Natural killer cell (primary cell): Measurements from ENCODE around the gene IFT172. TPM values are rescaled to one million over a fixed set of nuclear protein-coding genes. Genes with fewer than 3 reads are reported as not detected.
A peak's percentile ranks its signal among the peaks of the same experiment; 100 is the strongest.

Experiments
- ATAC-seq, 3 donors: fragments of 150-1000 bp in 2 of 3; fragments of 200-7000 bp in 1 of 3; cut with Tn5 transposase; 1 replicate in 1 of 3; 2 replicates in 2 of 3; pipeline ENCODE4 v1.10.0; 2021; ENCODE audit warnings: mild to moderate bottlenecking in 2 of 3, moderate library complexity in 2 of 3
- DNase-seq, 2 donors: peaks; one replicate each; pipeline versions ENCODE4 v3.0.0 to v3.0.0-alpha.2; 2013 to 2021; ENCODE audit warnings: mixed read lengths in 1 of 2
- H3K27ac ChIP-seq: one replicate; pipeline ENCODE4 v1.5.1; 2013; ENCODE audit warnings: mild to moderate bottlenecking, low read length
- H3K27me3 ChIP-seq: one replicate; pipeline ENCODE4 v1.6.1; 2013; ENCODE audit warnings: low read length; ENCODE audit not compliant: control insufficient read depth, insufficient read depth
- H3K36me3 ChIP-seq: one replicate; pipeline ENCODE4 v1.6.1; 2013; ENCODE audit warnings: low read length; ENCODE audit not compliant: control insufficient read depth, insufficient read depth
- H3K4me1 ChIP-seq: one replicate; pipeline ENCODE4 v1.6.1; 2013; ENCODE audit warnings: low read length; ENCODE audit not compliant: control insufficient read depth, insufficient read depth
- H3K4me3 ChIP-seq: one replicate; pipeline ENCODE4 v1.5.1; 2013; ENCODE audit warnings: low read length
- H3K9me3 ChIP-seq: one replicate; pipeline ENCODE4 v1.6.1; 2013; ENCODE audit warnings: low read length; ENCODE audit not compliant: control insufficient read depth, insufficient read depth
- H3K27ac Mint-ChIP-seq, 2 donors: one replicate each; pipeline ENCODE4 v1.8.0; 2022; ENCODE audit warnings: mild to moderate bottlenecking in 2 of 2, mixed read lengths in 2 of 2, moderate library complexity in 1 of 2
- H3K27me3 Mint-ChIP-seq, 2 donors: one replicate each; pipeline ENCODE4 v1.8.0; 2022; ENCODE audit warnings: low read depth in 2 of 2, mixed read lengths in 2 of 2
- H3K36me3 Mint-ChIP-seq: one replicate; pipeline ENCODE4 v1.8.0; 2022; ENCODE audit warnings: mixed read lengths
- H3K4me1 Mint-ChIP-seq, 2 donors: one replicate each; pipeline ENCODE4 v1.8.0; 2022; ENCODE audit warnings: mixed read lengths in 2 of 2
- H3K4me3 Mint-ChIP-seq: one replicate; pipeline ENCODE4 v1.8.0; 2022; ENCODE audit warnings: mild to moderate bottlenecking, moderate library complexity, mixed read lengths
- H3K9me3 Mint-ChIP-seq, 2 donors: one replicate each; pipeline ENCODE4 v1.8.0; 2022; ENCODE audit warnings: mixed read lengths in 2 of 2
- CTCF ChIP-seq: fragments of 200-600 bp; IDR thresholded peaks from one replicate; pipeline ENCODE4 v1.8.0; 2022; ENCODE audit warnings: antibody characterized with exemption
- WGBS: methylation state at CpG from one replicate; pipeline ENCODE4 v1.1.7; 2013; ENCODE audit warnings: missing lambda C conversion rate; ENCODE audit not compliant: insufficient coverage; 5-methylcytosine and 5-hydroxymethylcytosine counted together
- intact Hi-C: fragments of 100-400 bp; cut with micrococcal nuclease; formaldehyde crosslinking; loops from one replicate; pipeline ENCODE4 v1.14.2; 2022
- total RNA-seq, 4 donors: library from RNA; stranded (reverse); fragments of 120-200 nt in 1 of 4; gene quantifications; one replicate each; pipeline versions ENCODE4 v1.2.3 to v1.2.4, GENCODE V29; 2013 to 2022

Gene IFT172
- total RNA-seq, 3 donors from 2014 or later (not counting 1 experiment from before 2014, with no cell fraction given), result 24.8 to 35.7 (median 30.7) TPM

GRCh38 chr2:27494944-27495554, 5.5 kb upstream of the IFT172 start, which contains the start of gene FNDC4:
Gene FNDC4, minus strand, starts transcription at chr2:27495200. Its CDS starts 521 bp downstream, at chr2:27494679.
- 1% methylated on average over 68 of the region's 70 CpGs for WGBS
- H3K27me3 Mint-ChIP-seq, result peaks cover 53 to 66% of the 10 kb centered on the region in 2 donors
- peak within 1 kb of the TSS; percentile 83 for H3K4me3 Mint-ChIP-seq
- peak in 1 of 2 donors; percentile 51 for DNase-seq
- Histone ChIP-seq H3K9me3 (no peaks in the 10 kb centered on the region), H3K36me3 (no peaks in the 10 kb centered on the region), H3K27ac (no peak within 1 kb of the TSS), H3K4me1 (peaks cover 15% of the 10 kb centered on the region), H3K4me3 (no peak within 1 kb of the TSS), H3K27me3 (peaks cover 34% of the 10 kb centered on the region)
- H3K9me3 Mint-ChIP-seq, result no peaks in the 10 kb centered on the region
- H3K4me1 Mint-ChIP-seq, result peaks cover 10 to 12% of the 10 kb centered on the region in 2 donors
- ATAC-seq, result peak in 2 of 3 donors; percentile 69 to 81
- H3K36me3 Mint-ChIP-seq, result no peaks in the 10 kb centered on the region
- intact Hi-C loops, result no loop called here
- no peak for TF ChIP-seq CTCF
- peak within 1 kb of the TSS in 1 of 2 donors; percentile 65 for H3K27ac Mint-ChIP-seq

GRCh38 chr2:27494284-27494943, 4.9 kb upstream of the IFT172 start:
- H3K27me3 ChIP-seq, result peaks cover 34% of the 10 kb centered on the region
- no peak overlapping the region for H3K27ac Mint-ChIP-seq
- H3K27ac ChIP-seq, result no peak overlapping the region

GRCh38 chr2:27493948-27494283, 4.4 kb upstream of the IFT172 start:
- Histone ChIP-seq H3K4me1 (peaks cover 22% of the 10 kb centered on the region), H3K9me3 (no peaks in the 10 kb centered on the region), H3K4me3 (no peak overlapping the region), H3K36me3 (no peaks in the 10 kb centered on the region), H3K27me3 (peaks cover 34% of the 10 kb centered on the region), H3K27ac (no peak overlapping the region)
- WGBS, result 99% methylated on average over 13 of the region's 13 CpGs
- peak overlapping the region; percentile 45 for H3K4me3 Mint-ChIP-seq
- peaks cover 21 to 23% of the 10 kb centered on the region in 2 donors for H3K4me1 Mint-ChIP-seq
- intact Hi-C loops, result no loop called here
- no peaks in the 10 kb centered on the region for H3K9me3 Mint-ChIP-seq
- H3K27me3 Mint-ChIP-seq, result peaks cover 49 to 59% of the 10 kb centered on the region in 2 donors
- ATAC-seq (no peak), DNase-seq (no peak)
- no peak overlapping the region for H3K27ac Mint-ChIP-seq
- TF ChIP-seq CTCF, result no peak
- no peaks in the 10 kb centered on the region for H3K36me3 Mint-ChIP-seq

More at GRCh38 chr2:27494284-27494943, 4.9 kb upstream of the IFT172 start:
- WGBS, result 32% methylated on average over 35 of the region's 35 CpGs
- DNase-seq, result no peak
- peaks cover 17% of the 10 kb centered on the region for H3K4me1 ChIP-seq
- no peaks in the 10 kb centered on the region for H3K9me3 Mint-ChIP-seq
- intact Hi-C loops, result no loop called here
- H3K4me1 Mint-ChIP-seq, result peaks cover 16 to 18% of the 10 kb centered on the region in 2 donors
- peaks cover 52 to 64% of the 10 kb centered on the region in 2 donors for H3K27me3 Mint-ChIP-seq
- peak overlapping the region; percentile 45 for H3K4me3 Mint-ChIP-seq
- no peak for ATAC-seq
- H3K36me3 ChIP-seq, result no peaks in the 10 kb centered on the region
- TF ChIP-seq CTCF, result no peak
- no peak overlapping the region for H3K4me3 ChIP-seq
- no peaks in the 10 kb centered on the region for H3K9me3 ChIP-seq
- H3K36me3 Mint-ChIP-seq, result no peaks in the 10 kb centered on the region
